IMR-90 (cell line): ENCODE data around the gene MACROD1. TPM values are rescaled to one million over a fixed set of nuclear protein-coding genes. Genes with fewer than 3 reads are reported as not detected.

ENCODE experiments used
- ATAC-seq: fragments of 200-7000 bp; cut with Tn5 transposase; 2 replicates; pipeline ENCODE4 v1.9.1; 2020; ENCODE audit warnings: low read depth, mild to moderate bottlenecking, moderate library complexity
- BruUV-seq: library from RNA; stranded (reverse); fragments of 400-500 nt; replicated peaks from 2 replicates; lab custom pipeline; 2021; lab: Mats Ljungman, UMichigan
- CTCF ChIA-PET: fragments of 300-600 bp; formaldehyde crosslinking; extraction: SDS; loops from one replicate; lab custom pipeline; 2021; ENCODE audit warnings: antibody characterized with exemption; lab: Yijun Ruan, JAX
- POLR2A ChIA-PET: fragments of 300-600 bp; sonication (Branson Sonifier 250); formaldehyde crosslinking; loops from one replicate; lab custom pipeline; 2022; ENCODE audit warnings: antibody characterized with exemption; ENCODE audit not compliant: unreplicated experiment; lab: Charles Lee
- DNase-seq: peaks from one replicate; pipeline ENCODE4 v3.0.0; 2013
- H2AFZ ChIP-seq: replicated peaks from 2 replicates; pipeline ENCODE3; 2013; ENCODE audit warnings: low read length, mild to moderate bottlenecking; ENCODE audit not compliant: poor library complexity
- H2AK5ac ChIP-seq: 2 replicates; pipeline ENCODE4 v1.6.1; 2013; ENCODE audit warnings: low read depth, low read length, inconsistent platforms
- H2AK9ac ChIP-seq: replicated peaks from 2 replicates; pipeline ENCODE3; 2013; ENCODE audit warnings: mild to moderate bottlenecking, low read depth, low read length, moderate library complexity; ENCODE audit not compliant: poor library complexity
- H2BK120ac ChIP-seq: 2 replicates; pipeline ENCODE4 v1.6.1; 2013; ENCODE audit warnings: low read depth, low read length, inconsistent platforms
- H2BK15ac ChIP-seq: 3 replicates; pipeline ENCODE4 v1.6.1; 2013; ENCODE audit warnings: low read depth, low read length, inconsistent platforms
- H2BK20ac ChIP-seq: 2 replicates; pipeline ENCODE4 v1.6.1; 2013; ENCODE audit warnings: low read depth, mild to moderate bottlenecking, inconsistent platforms, low read length, moderate library complexity
- H2BK5ac ChIP-seq: 2 replicates; pipeline ENCODE4 v1.6.1; 2013; ENCODE audit warnings: mild to moderate bottlenecking, low read depth, low read length, inconsistent platforms; ENCODE audit not compliant: poor library complexity, severe bottlenecking
- H3K14ac ChIP-seq: replicated peaks from 2 replicates; pipeline ENCODE4 v1.6.1; 2013; ENCODE audit warnings: low read depth, low read length, inconsistent platforms
- H3K18ac ChIP-seq: 2 replicates; pipeline ENCODE4 v1.6.1; 2013; ENCODE audit warnings: low read depth, low read length, control low read depth
- H3K23ac ChIP-seq: 2 replicates; pipeline ENCODE4 v1.6.1; 2013; ENCODE audit warnings: low read depth, low read length, inconsistent platforms
- H3K27ac ChIP-seq: 2 replicates; pipeline ENCODE4 v1.5.1; 2013; ENCODE audit warnings: mild to moderate bottlenecking, control low read depth, low read length; ENCODE audit not compliant: insufficient read depth
- H3K27me3 ChIP-seq: 2 replicates; pipeline ENCODE4 v1.6.1; 2013; ENCODE audit warnings: low read length; ENCODE audit not compliant: control insufficient read depth, insufficient read depth
- H3K36me3 ChIP-seq: 2 replicates; pipeline ENCODE4 v1.6.1; 2013; ENCODE audit warnings: low read length, mixed read lengths; ENCODE audit not compliant: control insufficient read depth, insufficient read depth
- H3K4ac ChIP-seq: 2 replicates; pipeline ENCODE4 v1.6.1; 2013; ENCODE audit warnings: low read depth, low read length, inconsistent platforms
- H3K4me1 ChIP-seq: 2 replicates; pipeline ENCODE4 v1.6.1; 2013; ENCODE audit warnings: low read length, mixed read lengths; ENCODE audit not compliant: control insufficient read depth, insufficient read depth
- H3K4me2 ChIP-seq: 2 replicates; pipeline ENCODE4 v1.6.1; 2013; ENCODE audit warnings: low read depth, mild to moderate bottlenecking, control low read depth, low read length, moderate library complexity
- H3K4me3 ChIP-seq: 2 replicates; pipeline ENCODE4 v1.5.1; 2013; ENCODE audit warnings: low read depth, mild to moderate bottlenecking, control low read depth, low read length, moderate library complexity; ENCODE audit not compliant: insufficient read depth
- H3K56ac ChIP-seq: 2 replicates; pipeline ENCODE4 v1.6.1; 2013; ENCODE audit warnings: low read length, inconsistent platforms; ENCODE audit not compliant: insufficient read depth; ENCODE audit errors: extremely low read depth
- H3K79me1 ChIP-seq, 2 experiments: 2 replicates each; pipeline ENCODE4 v1.6.1; 2013; ENCODE audit warnings: low read length in 2 of 2, inconsistent platforms in 1 of 2, low read depth in 1 of 2
- H3K9ac ChIP-seq: 2 replicates; pipeline ENCODE4 v1.6.1; 2013; ENCODE audit warnings: low read depth, low read length, control low read depth
- H3K9me1 ChIP-seq: 2 replicates; pipeline ENCODE4 v1.6.1; 2013; ENCODE audit warnings: low read length, inconsistent platforms; ENCODE audit not compliant: insufficient read depth
- H3K9me3 ChIP-seq: 2 replicates; pipeline ENCODE4 v1.6.1; 2013; ENCODE audit warnings: low read length; ENCODE audit not compliant: control insufficient read depth, insufficient read depth
- H4K20me1 ChIP-seq: 2 replicates; pipeline ENCODE4 v1.6.1; 2013; ENCODE audit warnings: low read length, inconsistent platforms; ENCODE audit not compliant: insufficient read depth
- H4K5ac ChIP-seq: 2 replicates; pipeline ENCODE4 v1.6.1; 2013; ENCODE audit warnings: mild to moderate bottlenecking, low read depth, low read length, control low read depth
- H4K8ac ChIP-seq, 2 experiments: 2 replicates each; pipeline ENCODE4 v1.6.1; 2013; ENCODE audit warnings: low read depth in 2 of 2, low read length in 2 of 2, control low read depth in 1 of 2, inconsistent platforms in 1 of 2
- H4K91ac ChIP-seq: 2 replicates; pipeline ENCODE4 v1.6.1; 2013; ENCODE audit warnings: low read depth, low read length, inconsistent platforms; ENCODE audit not compliant: insufficient read depth
- CHD1 ChIP-seq: IDR thresholded peaks from 2 replicates; pipeline ENCODE4 v1.6.1; 2012; ENCODE audit warnings: low read depth, low read length, improper control_type of control experiment
- RCOR1 ChIP-seq: IDR thresholded peaks from 2 replicates; pipeline ENCODE4 v1.6.1; 2012; ENCODE audit warnings: mild to moderate bottlenecking, low read length, improper control_type of control experiment; ENCODE audit not compliant: insufficient replicate concordance
- WGBS, 2 experiments: methylation state at CpG; one replicate each; pipeline versions ENCODE4 v1.1.5 to v1.1.7; 2013; ENCODE audit warnings: missing lambda C conversion rate in 2 of 2; ENCODE audit not compliant: insufficient read length in 1 of 2; ENCODE audit errors: extremely low coverage in 2 of 2; 5-methylcytosine and 5-hydroxymethylcytosine counted together
- dilution Hi-C: fragments of 300-500 bp; cut with HindIII; formaldehyde crosslinking; loops from one replicate; pipeline ENCODE4 v1.14.3; 2018; ENCODE audit warnings: low sequenced_read_pairs; ENCODE audit not compliant: unreplicated experiment
- in situ Hi-C: fragments of 300-500 bp; cut with MboI; formaldehyde crosslinking; loops from 3 replicates; pipeline ENCODE4 v1.14.3; 2019; ENCODE audit warnings: low sequenced_read_pairs, inconsistent platforms, mixed read lengths
- intact Hi-C: fragments of 100-400 bp; cut with micrococcal nuclease; formaldehyde crosslinking; loops from 2 replicates; pipeline ENCODE4 v1.10.0; 2022
- polyA plus RNA-seq, 3 experiments: library from polyadenylated mRNA; depleted of rRNA; stranded (reverse); fragments of >200 nt; gene quantifications; 2 replicates each; pipeline ENCODE4 v1.2.3, GENCODE V29; 2012; ENCODE audit warnings: low replicate concordance in 1 of 3
- total RNA-seq: library from RNA; depleted of rRNA; stranded (reverse); fragments of >200 nt; gene quantifications from 2 replicates; pipeline ENCODE4 v1.2.3, GENCODE V29; 2012

MACROD1 gene
- total and polyA plus RNA-seq, 2 of the 4 experiments (the other 2 are of a cell fraction), result 2.5 to 9.3 TPM

GRCh38 chr11:63986932-63987513 lies 178.9 kb downstream of the MACROD1 start:
- WGBS, 2 experiments, result 47% methylated on average over 10 of the region's 25 CpGs; no CpG with 5 or more reads in 1 of the 2 experiments

More at GRCh38 chr11:63986932-63987513, 178.9 kb downstream of the MACROD1 start:
- dilution Hi-C loops (no loop called here), intact Hi-C loops (no loop called here), in situ Hi-C loops (no loop called here)
- Histone ChIP-seq H3K79me1 (peaks cover 29 to 61% of the 10 kb centered on the region in 2 experiments), H3K9ac (peak overlapping the region; percentile 85), H4K5ac (no peak overlapping the region), H4K91ac (no peak overlapping the region; the same call in none of the 2 replicates), H2BK5ac (peak overlapping the region; percentile 39), H3K27ac (peak overlapping the region; percentile 90), H3K4me3 (peak overlapping the region; percentile 68), H2BK120ac (no peak overlapping the region), H3K18ac (no peak overlapping the region), H4K20me1 (peaks cover 15% of the 10 kb centered on the region), H4K8ac (peak overlapping the region; percentile 82 to 89; a peak in 3 of 4 replicates), H2BK20ac (no peak overlapping the region), H3K36me3 (peaks cover 26% of the 10 kb centered on the region), H3K9me3 (no peaks in the 10 kb centered on the region), H3K56ac (peak overlapping the region; percentile 34; the same call in 1 of the 2 replicates), H2AK5ac (peak overlapping the region; percentile 25), H3K4ac (peak overlapping the region; percentile 33; the same call in 1 of the 2 replicates), H2AK9ac (peak overlapping the region; percentile 99), H2AFZ (peak overlapping the region; percentile 96), H2BK15ac (no peak overlapping the region), H3K23ac (peak overlapping the region; percentile 58; the same call in 1 of the 2 replicates), H3K4me2 (peak overlapping the region; percentile 88), H3K14ac (peak overlapping the region; percentile 57; the same call in 1 of the 2 replicates), H3K4me1 (peaks cover 8% of the 10 kb centered on the region), H3K27me3 (no peaks in the 10 kb centered on the region), H3K9me1 (peaks cover 14% of the 10 kb centered on the region)
- DNase-seq (no peak), ATAC-seq (no peak)
- ChIA-PET POLR2A (interaction anchor here (0.6 kb wide), 1 partner anchor 25 kb away, joined by 7 read pairs; no protein-coding TSS in a partner anchor), CTCF (interaction anchor here (0.6 kb wide), 1 partner anchor 56 kb away, joined by 3 read pairs; no protein-coding TSS in a partner anchor)
- TF ChIP-seq CHD1 (0 out of 2 replicates have a peak, but pooled peaks have one; percentile 4), RCOR1 (no peak)
- BruUV-seq, result no TSS peak
